Measurements from ENCODE around the gene CACNA2D4. TPM values are rescaled to one million over a fixed set of nuclear protein-coding genes. Genes with fewer than 3 reads are reported as not detected.

CACNA2D4 gene
- total RNA-seq, 1 donor from 2014 or later: 7.0 TPM

GRCh38 chr12:1928439-1929121, 10.1 kb upstream of the CACNA2D4 start:
- intact Hi-C loops (cut with DNase I): loop anchor here (10.0 kb wide), 1 partner anchor 114 kb away; no protein-coding TSS in a partner anchor
- H3K27me3 ChIP-seq (ENCODE audit: low read depth): peaks cover 23% of the 10 kb centered on the region
- DNase-seq: peak; percentile 28

GRCh38 chr12:1927751-1928351, 9.4 kb upstream of the CACNA2D4 start:
- H3K9me3 ChIP-seq: no peaks in the 10 kb centered on the region
- ATAC-seq: no peak
- no peaks in the 10 kb centered on the region for H3K4me1 ChIP-seq
- H3K27me3 ChIP-seq (ENCODE audit: low read depth): peaks cover 23% of the 10 kb centered on the region
- TF ChIP-seq, protein P1, sequence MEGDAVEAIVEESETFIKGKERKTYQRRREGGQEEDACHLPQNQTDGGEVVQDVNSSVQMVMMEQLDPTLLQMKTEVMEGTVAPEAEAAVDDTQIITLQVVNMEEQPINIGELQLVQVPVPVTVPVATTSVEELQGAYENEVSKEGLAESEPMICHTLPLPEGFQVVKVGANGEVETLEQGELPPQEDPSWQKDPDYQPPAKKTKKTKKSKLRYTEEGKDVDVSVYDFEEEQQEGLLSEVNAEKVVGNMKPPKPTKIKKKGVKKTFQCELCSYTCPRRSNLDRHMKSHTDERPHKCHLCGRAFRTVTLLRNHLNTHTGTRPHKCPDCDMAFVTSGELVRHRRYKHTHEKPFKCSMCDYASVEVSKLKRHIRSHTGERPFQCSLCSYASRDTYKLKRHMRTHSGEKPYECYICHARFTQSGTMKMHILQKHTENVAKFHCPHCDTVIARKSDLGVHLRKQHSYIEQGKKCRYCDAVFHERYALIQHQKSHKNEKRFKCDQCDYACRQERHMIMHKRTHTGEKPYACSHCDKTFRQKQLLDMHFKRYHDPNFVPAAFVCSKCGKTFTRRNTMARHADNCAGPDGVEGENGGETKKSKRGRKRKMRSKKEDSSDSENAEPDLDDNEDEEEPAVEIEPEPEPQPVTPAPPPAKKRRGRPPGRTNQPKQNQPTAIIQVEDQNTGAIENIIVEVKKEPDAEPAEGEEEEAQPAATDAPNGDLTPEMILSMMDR (IDR thresholded peaks at IDR 0.05): no peak
- no peaks in the 10 kb centered on the region for H3K36me3 ChIP-seq
- peak; percentile 28 for DNase-seq
- H3K4me3 ChIP-seq: no peak overlapping the region
- H3K27ac ChIP-seq: no peak overlapping the region
- intact Hi-C loops (cut with DNase I): loop anchor here (10.0 kb wide), 1 partner anchor 113 kb away; no protein-coding TSS in a partner anchor

More at GRCh38 chr12:1928439-1929121, 10.1 kb upstream of the CACNA2D4 start:
- Histone ChIP-seq H3K4me3 (no peak overlapping the region), H3K27ac (no peak overlapping the region), H3K36me3 (no peaks in the 10 kb centered on the region), H3K9me3 (no peaks in the 10 kb centered on the region), H3K4me1 (no peaks in the 10 kb centered on the region)
- TF ChIP-seq, protein P1 (IDR thresholded peaks at IDR 0.05): no peak
- no peak for ATAC-seq

GRCh38 chr12:1927051-1927680, 8.7 kb upstream of the CACNA2D4 start:
- DNase-seq (peak; percentile 24), ATAC-seq (no peak)
- TF ChIP-seq, protein P1 (IDR thresholded peaks at IDR 0.05): no peak

DNA sequence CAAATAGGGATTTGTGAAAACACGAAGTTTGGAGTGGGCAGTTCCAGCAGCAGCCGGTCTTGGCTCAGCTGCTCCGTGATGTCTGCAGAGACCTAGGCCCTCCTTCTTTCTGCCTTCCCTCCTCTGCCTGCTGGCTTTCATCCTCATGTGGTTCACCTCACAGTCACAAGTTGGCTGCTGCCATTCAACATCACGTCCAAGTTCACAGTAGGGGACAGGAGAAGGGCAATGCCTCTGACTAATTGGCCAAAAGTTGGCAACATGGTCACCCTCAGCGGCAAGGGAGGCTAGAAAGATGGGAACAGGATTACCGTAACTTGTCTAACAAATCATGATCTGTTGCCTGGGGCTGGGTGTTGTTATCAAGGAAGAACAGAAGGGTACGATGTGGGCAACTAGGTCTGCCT, 7.8 kb upstream of the CACNA2D4 start:
- no peaks in the 10 kb centered on the region for H3K36me3 ChIP-seq
- DNase-seq: no peak
- peaks cover 18% of the 10 kb centered on the region for H3K27me3 ChIP-seq (ENCODE audit: low read depth)
- TF ChIP-seq, protein P1 (IDR thresholded peaks at IDR 0.05): no peak
- no peak overlapping the region for H3K27ac ChIP-seq
- ATAC-seq: no peak
- intact Hi-C loops (cut with DNase I): loop anchor here (10.0 kb wide), 1 partner anchor 111 kb away; no protein-coding TSS in a partner anchor
- H3K9me3 ChIP-seq: no peaks in the 10 kb centered on the region
- H3K4me1 ChIP-seq: no peaks in the 10 kb centered on the region
- no peak overlapping the region for H3K4me3 ChIP-seq

More at GRCh38 chr12:1927051-1927680, 8.7 kb upstream of the CACNA2D4 start:
- intact Hi-C loops (cut with DNase I): loop anchor here (10.0 kb wide), 1 partner anchor 112 kb away; no protein-coding TSS in a partner anchor
- Histone ChIP-seq H3K4me1 (no peaks in the 10 kb centered on the region), H3K9me3 (no peaks in the 10 kb centered on the region), H3K27ac (no peak overlapping the region), H3K27me3 (ENCODE audit: low read depth) (peaks cover 19% of the 10 kb centered on the region), H3K4me3 (no peak overlapping the region), H3K36me3 (no peaks in the 10 kb centered on the region)

GRCh38 chr12:1925684-1926006, 7.2 kb upstream of the CACNA2D4 start:
- Histone ChIP-seq H3K36me3 (no peaks in the 10 kb centered on the region), H3K4me1 (no peaks in the 10 kb centered on the region), H3K27ac (no peak overlapping the region), H3K27me3 (ENCODE audit: low read depth) (peaks cover 14% of the 10 kb centered on the region), H3K4me3 (no peak overlapping the region), H3K9me3 (no peaks in the 10 kb centered on the region)
- intact Hi-C loops (cut with DNase I): loop anchor here (10.0 kb wide), 1 partner anchor 111 kb away; no protein-coding TSS in a partner anchor
- TF ChIP-seq, protein P1 (IDR thresholded peaks at IDR 0.05): no peak
- no peak for ATAC-seq
- DNase-seq: peak; percentile 14
